ENCODE results near the gene KMT2C.

- no peak for TF ChIP-seq CTCF (IDR thresholded peaks at IDR 0.05)
- TF ChIP-seq POLR2A (IDR thresholded peaks at IDR 0.05) = no peak
- TF ChIP-seq EP300 (IDR thresholded peaks at IDR 0.05) = no peak
Observed at GRCh38 chr7:152200395-152200794, 235.4 kb downstream of the KMT2C start.
